Measurements from ENCODE around the gene ZNF205. TPM values are rescaled to one million over a fixed set of nuclear protein-coding genes. Genes with fewer than 3 reads are reported as not detected.

ZNF205 gene
- 19.0 TPM for total RNA-seq

DNA sequence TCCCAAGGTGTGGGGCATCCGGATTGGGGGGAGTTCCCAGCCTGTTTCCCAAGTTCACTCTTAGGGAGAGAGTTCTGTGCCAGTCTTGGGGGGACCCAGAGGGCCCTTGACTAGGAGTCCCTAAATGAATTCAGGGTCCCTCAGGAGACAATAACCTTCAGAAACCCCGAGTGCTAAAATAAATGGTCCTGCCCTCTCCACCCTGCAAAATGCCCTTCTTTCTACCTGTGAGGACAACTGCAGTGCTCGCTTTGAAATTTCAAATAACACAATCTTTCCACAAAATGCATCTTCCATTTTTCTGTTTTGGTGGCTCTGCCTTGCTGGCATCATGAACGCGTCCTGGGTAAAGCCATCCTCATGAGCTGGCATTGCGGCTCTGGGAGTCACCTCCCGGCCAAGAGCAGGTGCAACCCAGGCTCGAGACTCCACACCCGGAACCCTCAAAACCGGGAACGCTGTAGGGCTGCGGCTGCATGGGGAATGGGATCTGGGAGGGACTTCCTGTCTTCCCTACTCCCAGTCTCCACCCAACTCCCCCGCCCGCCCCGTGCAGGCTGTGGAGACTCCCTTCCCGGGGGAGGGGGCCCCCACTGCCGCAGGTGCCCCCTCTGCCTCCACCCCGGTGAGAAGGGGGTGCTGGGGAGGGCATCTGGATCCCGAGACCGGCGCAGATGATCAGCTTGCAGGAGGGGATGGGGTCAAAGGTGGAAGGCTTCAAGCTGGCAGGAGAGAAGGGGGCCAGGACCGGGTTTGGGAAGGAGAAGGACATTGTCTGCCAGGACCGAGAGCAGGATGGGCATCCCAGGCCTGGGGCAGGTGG is at the start of gene ZNF205:
ZNF205 (plus strand) TSS at position 529 of the 823 bp plus-strand sequence. CDS start 845 bp downstream, outside the sequence.

DNA sequence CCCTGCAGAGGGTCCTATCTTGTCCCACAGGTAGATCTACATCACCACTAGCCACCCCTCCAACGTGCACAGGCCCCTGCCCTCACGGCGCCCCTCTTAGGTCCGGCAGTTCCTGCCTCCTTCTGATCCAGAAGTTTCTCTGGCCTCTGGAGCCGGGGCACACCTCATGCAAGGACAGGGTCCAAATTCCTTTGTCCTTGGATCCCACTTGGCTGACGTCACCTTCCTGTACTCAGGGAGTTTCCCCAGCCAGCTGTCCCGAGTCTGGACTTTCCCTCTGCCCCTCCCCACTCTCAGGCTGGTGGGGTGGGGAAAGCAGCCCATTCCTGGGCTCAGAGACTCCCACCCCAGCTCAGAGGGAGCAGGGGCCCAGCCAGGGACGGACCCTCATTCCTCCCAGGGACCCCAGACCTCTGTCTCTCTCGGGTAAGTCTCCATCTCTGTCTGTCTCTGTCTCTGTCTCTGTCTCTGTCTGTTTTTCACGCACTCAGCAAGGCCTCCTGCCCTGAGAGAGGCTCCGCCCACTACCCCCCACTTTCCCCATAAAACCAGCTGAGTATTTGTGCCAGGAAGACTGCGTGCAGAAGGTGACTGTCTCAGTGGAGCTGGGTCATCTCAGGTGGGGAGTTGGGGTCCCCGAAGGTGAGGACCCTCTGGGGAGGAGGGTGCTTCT is 47.2 kb upstream of the ZNF205 start, which contains the start of gene IL32:
IL32 (plus strand) TSS at position 572 of the 673 bp plus-strand sequence. CDS start 172 bp downstream, outside the sequence.

DNA sequence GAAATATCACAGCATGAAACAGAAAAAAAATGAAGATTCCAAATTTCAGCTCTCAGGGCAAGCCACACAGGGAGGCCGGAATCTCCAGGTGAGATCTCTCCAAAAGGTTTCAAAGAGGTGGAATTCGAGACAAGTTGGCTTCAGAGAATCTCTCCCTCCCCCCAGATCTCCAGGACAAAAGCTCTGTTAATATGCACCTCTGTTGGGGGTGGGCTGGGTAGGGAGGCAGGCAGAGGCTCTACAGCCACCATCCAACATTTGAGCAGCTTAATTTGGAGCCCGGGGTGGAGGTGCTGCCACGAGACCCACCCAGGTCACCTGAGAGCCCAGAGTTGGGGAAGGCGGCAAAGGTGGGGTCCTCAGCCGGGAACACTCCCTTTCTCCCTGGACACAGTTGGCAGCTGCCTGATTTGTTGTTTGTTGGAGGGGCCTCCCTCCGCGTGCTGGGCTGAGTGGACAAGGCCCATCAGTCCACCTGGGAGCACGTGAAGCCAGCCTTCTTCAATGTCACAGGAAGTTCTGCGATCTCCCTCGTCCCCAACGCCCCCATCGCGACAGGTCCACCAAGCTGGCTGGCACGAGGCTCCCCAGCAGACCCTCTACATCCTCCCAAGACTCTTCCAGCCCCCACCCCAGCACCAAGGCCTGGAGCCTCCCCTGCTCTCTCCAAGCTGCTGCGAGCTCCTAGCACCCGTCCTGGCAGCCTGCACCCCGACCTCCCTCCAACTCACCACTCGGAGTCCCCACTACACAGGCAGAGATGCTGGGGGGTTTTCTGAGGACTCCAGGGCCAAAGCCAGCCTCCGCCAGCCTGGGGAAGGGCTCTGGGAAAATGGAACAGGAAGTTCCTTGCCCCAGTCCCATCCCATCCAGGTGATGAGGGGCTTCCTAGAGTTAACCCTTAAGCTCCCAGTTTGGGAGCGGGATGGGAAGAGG is 13.7 kb upstream of the ZNF205 start, which contains the start of gene ZSCAN10:
ZSCAN10 (minus strand) TSS at position 836 of the 936 bp plus-strand sequence. CDS start 6,357 bp downstream, outside the sequence.

DNA sequence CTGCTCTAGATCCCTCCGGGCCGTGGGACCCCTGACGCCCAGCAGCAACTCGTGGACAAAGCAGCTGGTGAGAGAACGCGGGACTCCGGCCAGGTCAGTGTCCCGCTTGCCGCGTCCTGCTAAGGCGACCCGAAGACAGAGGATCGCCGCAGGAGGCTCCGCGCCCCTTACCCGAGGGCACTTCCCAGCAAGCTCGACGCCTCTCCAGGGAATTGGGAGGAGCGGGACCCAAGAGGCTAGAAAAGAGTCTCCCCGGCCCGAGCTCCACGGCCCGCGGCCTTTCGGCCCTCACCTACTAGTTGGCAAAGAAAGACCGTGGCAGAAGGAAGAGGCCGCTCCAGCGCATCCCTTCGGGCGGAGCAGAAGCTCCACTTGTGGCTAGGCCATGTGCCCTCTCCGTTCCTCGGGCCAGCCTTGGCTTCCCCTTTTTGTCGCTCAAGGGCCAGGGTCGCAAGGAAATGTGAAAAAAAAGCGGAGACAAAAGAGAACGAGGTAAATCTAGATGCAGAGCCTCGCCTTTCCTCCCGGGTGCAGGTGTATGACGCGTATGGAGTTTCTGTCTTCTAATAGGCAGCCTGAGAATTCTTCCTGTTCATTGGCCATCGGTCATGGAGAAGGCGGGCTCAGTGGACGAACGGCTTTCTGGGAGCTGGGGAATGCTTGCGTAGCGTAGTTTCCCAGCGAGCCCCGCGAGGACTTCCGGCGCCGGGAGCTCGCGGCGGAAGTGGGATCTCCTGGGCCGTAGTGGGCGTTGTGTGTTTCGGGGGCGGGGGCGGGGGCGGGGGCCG is 22.1 kb downstream of the ZNF205 start, which contains the start of gene ZNF213:
ZNF213 (plus strand) TSS at position 692 of the 788 bp plus-strand sequence. CDS start 2,252 bp downstream, outside the sequence.

Other genes starting within 250 kb of the ZNF205 start
- gene FLYWCH2, start 229.4 kb upstream of the ZNF205 start, total RNA-seq: 46.7 TPM
- gene FLYWCH1, start 200.7 kb upstream of the ZNF205 start, total RNA-seq: 35.2 TPM
- 1.6 TPM for gene KREMEN2, start 148.3 kb upstream of the ZNF205 start, total RNA-seq
- 23.0 TPM for gene PAQR4, start 143.2 kb upstream of the ZNF205 start, total RNA-seq
- 8.2 TPM for gene PKMYT1, start 132.1 kb upstream of the ZNF205 start, total RNA-seq
- gene CLDN9, start 99.7 kb upstream of the ZNF205 start, total RNA-seq: not detected
- not detected for gene CLDN6, start 94.4 kb upstream of the ZNF205 start, total RNA-seq
- 10.3 TPM for gene TNFRSF12A, start 92.2 kb upstream of the ZNF205 start, total RNA-seq
- gene HCFC1R1, start 88.6 kb upstream of the ZNF205 start, total RNA-seq: 10.0 TPM
- 10.3 TPM for gene THOC6, start 88.6 kb upstream of the ZNF205 start, total RNA-seq
- 3.1 TPM for gene BICDL2, start 75.6 kb upstream of the ZNF205 start, total RNA-seq
- gene MMP25, start 66.0 kb upstream of the ZNF205 start, total RNA-seq: 2.1 TPM
- gene IL32, start 46.9 kb upstream of the ZNF205 start, total RNA-seq: 33.9 TPM
- gene ZSCAN10, start 13.3 kb upstream of the ZNF205 start, total RNA-seq: not detected
- gene ZNF213, start 22.4 kb downstream of the ZNF205 start, total RNA-seq: 13.0 TPM
- gene OR1F1, start 75.6 kb downstream of the ZNF205 start, total RNA-seq: not detected
- 16.1 TPM for gene ZNF200, start 122.6 kb downstream of the ZNF205 start, total RNA-seq
- gene MEFV, start 144.0 kb downstream of the ZNF205 start, total RNA-seq: 0.99 TPM
- gene ZNF263, start 170.9 kb downstream of the ZNF205 start, total RNA-seq: 82.8 TPM
- 26.5 TPM for gene TIGD7, start 192.8 kb downstream of the ZNF205 start, total RNA-seq
- 67.9 TPM for gene ZNF75A, start 192.9 kb downstream of the ZNF205 start, total RNA-seq
- gene OR2C1, start 243.3 kb downstream of the ZNF205 start, total RNA-seq: 0.99 TPM